OCI-LY3 (cell line): ENCODE data around the gene SLC22A15.

Source experiments
- H2AFZ ChIP-seq: fragments of 200-600, 300-600 bp; shearing (Covaris generic); 2 replicates; pipeline ENCODE4 v1.6.0; 2014; ENCODE audit warnings: antibody characterized with exemption, low read depth, low read length
- H3K27ac ChIP-seq: fragments of 200-600, 300-600 bp; sonication (generic); 2 replicates; pipeline ENCODE4 v1.5.1; 2014; ENCODE audit warnings: mild to moderate bottlenecking, low read length, moderate library complexity, mixed read lengths
- H3K27me3 ChIP-seq: fragments of 200-600, 300-600 bp; sonication (generic); 2 replicates; pipeline ENCODE4 v1.6.1; 2014; ENCODE audit warnings: low read depth, low read length, mixed read lengths
- H3K36me3 ChIP-seq: fragments of 200-600, 300-600 bp; sonication (generic); replicated peaks from 2 replicates; pipeline ENCODE3; 2014; ENCODE audit warnings: low read depth, low read length, mixed read lengths
- H3K4me1 ChIP-seq: fragments of 300-600, 200-600 bp; sonication (generic); 2 replicates; pipeline ENCODE4 v1.6.1; 2014; ENCODE audit warnings: low read length, mixed read lengths
- H3K4me2 ChIP-seq: fragments of 200-600, 300-600 bp; sonication (generic); 2 replicates; pipeline ENCODE4 v1.6.1; 2014; ENCODE audit warnings: low read length, mixed read lengths
- H3K4me3 ChIP-seq: fragments of 300-600, 200-600 bp; sonication (generic); 2 replicates; pipeline ENCODE4 v1.5.1; 2014; ENCODE audit warnings: antibody characterized with exemption, mild to moderate bottlenecking, low read length, moderate library complexity
- H3K79me2 ChIP-seq: fragments of 300-600, 200-600 bp; shearing (Covaris generic); 2 replicates; pipeline ENCODE4 v1.6.1; 2014; ENCODE audit warnings: mild to moderate bottlenecking, low read length, mixed read lengths
- H3K9ac ChIP-seq: fragments of 300-600, 200-600 bp; shearing (Covaris generic); 2 replicates; pipeline ENCODE4 v1.6.0; 2014; ENCODE audit warnings: mild to moderate bottlenecking, low read length, moderate library complexity
- H3K9me3 ChIP-seq: fragments of 200-600, 300-600 bp; shearing (Covaris generic); 2 replicates; pipeline ENCODE4 v1.6.1; 2014; ENCODE audit warnings: low read length, mixed read lengths; ENCODE audit not compliant: insufficient read depth
- H4K20me1 ChIP-seq: fragments of 200-600, 300-600 bp; sonication (generic); 2 replicates; pipeline ENCODE4 v1.6.1; 2016; ENCODE audit warnings: low read length, mixed read lengths; ENCODE audit not compliant: insufficient read depth
- EZH2phosphoT487 ChIP-seq: fragments of 200-600 bp; shearing (Covaris generic); IDR thresholded peaks from 2 replicates; pipeline ENCODE4 v1.6.1; 2018; ENCODE audit warnings: antibody characterized with exemption, mixed run types, low read depth
- TF ChIP-seq, protein P1 (sequence below): fragments of 200-600, 300-600 bp; sonication (generic); IDR thresholded peaks from 2 replicates; pipeline ENCODE4 v1.5.1; 2014; ENCODE audit warnings: antibody characterized with exemption, low read length, low read depth

The SLC22A15 gene

DNA sequence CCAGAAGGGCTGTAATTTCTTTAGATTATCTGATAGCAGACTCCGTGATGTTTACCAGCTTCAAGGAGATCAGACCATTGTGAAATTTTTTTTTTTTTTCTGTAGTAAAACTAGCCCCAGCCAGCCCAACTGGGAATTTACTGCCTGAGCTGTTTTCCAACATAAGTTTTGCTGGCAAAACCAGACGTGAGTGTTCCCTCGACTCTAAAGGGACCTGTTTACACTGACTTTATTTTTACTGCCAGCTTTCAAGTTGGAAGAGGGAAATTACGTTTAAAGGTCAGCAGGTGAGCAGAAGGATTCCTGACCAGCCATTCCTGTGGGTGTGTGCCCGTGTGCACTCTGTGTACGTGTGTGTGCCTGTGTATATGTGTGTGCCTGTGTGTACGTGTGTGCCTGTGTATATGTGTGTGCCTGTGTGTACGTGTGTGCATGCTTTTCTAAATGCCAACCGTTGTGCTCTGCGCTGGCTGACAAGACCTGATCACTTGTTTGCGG, 135.3 kb downstream of the SLC22A15 start:
- H3K9me3 ChIP-seq = no peaks in the 10 kb centered on the region

DNA sequence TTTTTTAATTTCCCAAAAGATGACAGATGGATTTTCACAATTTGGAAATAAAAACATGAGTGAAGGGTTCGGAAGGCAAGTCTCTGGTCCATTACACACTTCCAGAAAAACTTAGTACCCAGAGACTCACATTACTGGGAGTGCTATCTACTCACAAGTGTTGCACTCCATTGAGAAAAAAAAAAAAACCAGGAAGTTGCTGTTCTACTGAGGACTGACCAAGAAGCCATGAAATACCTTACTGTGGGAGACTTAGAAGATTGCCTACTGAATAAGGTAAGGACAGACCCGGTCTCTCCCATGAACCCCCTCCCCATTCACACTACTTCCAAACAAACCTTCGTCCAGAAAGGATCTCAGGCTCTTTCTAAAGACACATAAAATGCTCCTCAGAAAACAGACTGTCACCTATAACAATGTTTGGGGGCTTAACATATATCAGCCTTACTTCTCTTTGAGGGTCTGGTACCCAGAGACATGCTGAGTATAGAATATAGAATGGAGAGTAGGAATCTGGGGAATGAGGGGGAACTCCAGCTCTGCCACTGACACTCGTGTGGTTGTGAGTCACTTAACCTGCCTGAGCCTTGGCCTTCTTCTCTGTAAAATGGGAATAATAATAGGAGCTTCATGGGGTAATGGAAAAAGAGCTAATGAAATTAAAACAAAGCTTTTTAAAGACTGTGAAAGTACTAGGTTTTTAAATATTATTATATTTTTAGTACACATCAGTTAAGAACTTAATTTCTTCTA, 136.3 kb downstream of the SLC22A15 start:
- no peak overlapping the region for H2AFZ ChIP-seq
- H3K9me3 ChIP-seq = no peaks in the 10 kb centered on the region
- H3K9ac ChIP-seq = no peak overlapping the region
- no peak overlapping the region for H3K4me3 ChIP-seq
- H3K79me2 ChIP-seq = no peaks in the 10 kb centered on the region
- H3K27me3 ChIP-seq = 0 out of 2 replicates have a peak, but pooled peaks cover 3% of the 10 kb centered on the region
- no peak overlapping the region for H3K27ac ChIP-seq
- TF ChIP-seq EZH2phosphoT487 = no peak
- TF ChIP-seq, protein P1, sequence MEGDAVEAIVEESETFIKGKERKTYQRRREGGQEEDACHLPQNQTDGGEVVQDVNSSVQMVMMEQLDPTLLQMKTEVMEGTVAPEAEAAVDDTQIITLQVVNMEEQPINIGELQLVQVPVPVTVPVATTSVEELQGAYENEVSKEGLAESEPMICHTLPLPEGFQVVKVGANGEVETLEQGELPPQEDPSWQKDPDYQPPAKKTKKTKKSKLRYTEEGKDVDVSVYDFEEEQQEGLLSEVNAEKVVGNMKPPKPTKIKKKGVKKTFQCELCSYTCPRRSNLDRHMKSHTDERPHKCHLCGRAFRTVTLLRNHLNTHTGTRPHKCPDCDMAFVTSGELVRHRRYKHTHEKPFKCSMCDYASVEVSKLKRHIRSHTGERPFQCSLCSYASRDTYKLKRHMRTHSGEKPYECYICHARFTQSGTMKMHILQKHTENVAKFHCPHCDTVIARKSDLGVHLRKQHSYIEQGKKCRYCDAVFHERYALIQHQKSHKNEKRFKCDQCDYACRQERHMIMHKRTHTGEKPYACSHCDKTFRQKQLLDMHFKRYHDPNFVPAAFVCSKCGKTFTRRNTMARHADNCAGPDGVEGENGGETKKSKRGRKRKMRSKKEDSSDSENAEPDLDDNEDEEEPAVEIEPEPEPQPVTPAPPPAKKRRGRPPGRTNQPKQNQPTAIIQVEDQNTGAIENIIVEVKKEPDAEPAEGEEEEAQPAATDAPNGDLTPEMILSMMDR = no peak
- H3K4me1 ChIP-seq = peaks cover 26% of the 10 kb centered on the region
- H3K36me3 ChIP-seq = no peaks in the 10 kb centered on the region
- H3K4me2 ChIP-seq = no peak overlapping the region
- H4K20me1 ChIP-seq = no peaks in the 10 kb centered on the region

More for the DNA sequence above, 135.3 kb downstream of the SLC22A15 start:
- H3K4me2 ChIP-seq = peak overlapping the region; percentile 80
- TF ChIP-seq EZH2phosphoT487 = no peak
- TF ChIP-seq, protein P1 = no peak
- no peaks in the 10 kb centered on the region for H3K79me2 ChIP-seq
- no peak overlapping the region for H3K27ac ChIP-seq
- H3K27me3 ChIP-seq = 0 out of 2 replicates have a peak, but pooled peaks cover 3% of the 10 kb centered on the region
- no peaks in the 10 kb centered on the region for H4K20me1 ChIP-seq
- H3K9ac ChIP-seq = 0 out of 2 replicates have a peak overlapping the region, but pooled peaks have one; percentile 8
- peaks cover 26% of the 10 kb centered on the region for H3K4me1 ChIP-seq
- H2AFZ ChIP-seq = no peak overlapping the region
- H3K4me3 ChIP-seq = peak overlapping the region; percentile 67
- H3K36me3 ChIP-seq = no peaks in the 10 kb centered on the region

DNA sequence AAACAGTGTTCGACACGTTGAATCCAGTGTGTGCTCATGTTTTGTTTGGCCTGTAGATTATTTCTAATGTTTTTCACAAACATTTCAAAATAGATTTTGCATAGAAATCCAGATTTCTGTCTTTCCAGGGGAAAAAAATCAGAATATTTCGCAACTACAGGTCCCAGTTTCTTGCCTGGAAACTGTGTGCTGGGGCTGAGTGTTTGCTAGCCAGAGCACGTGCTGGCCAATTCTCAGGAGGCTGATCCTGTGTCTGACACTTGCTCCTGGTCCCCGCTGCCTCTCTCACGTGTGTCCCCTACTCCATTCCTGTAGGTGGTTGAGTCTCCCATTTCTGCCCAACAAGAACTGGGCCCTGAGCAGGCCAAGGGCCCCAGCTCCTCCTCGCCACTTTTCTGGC, 137.3 kb downstream of the SLC22A15 start:
- Histone ChIP-seq H3K79me2 (no peaks in the 10 kb centered on the region), H3K27ac (no peak overlapping the region), H3K36me3 (no peaks in the 10 kb centered on the region), H3K9ac (no peak overlapping the region), H4K20me1 (no peaks in the 10 kb centered on the region), H3K27me3 (0 out of 2 replicates have a peak, but pooled peaks cover 3% of the 10 kb centered on the region), H3K4me1 (peaks cover 26% of the 10 kb centered on the region), H3K9me3 (no peaks in the 10 kb centered on the region), H2AFZ (no peak overlapping the region), H3K4me3 (no peak overlapping the region), H3K4me2 (no peak overlapping the region)
- TF ChIP-seq EZH2phosphoT487 = no peak
- TF ChIP-seq, protein P1 = no peak

DNA sequence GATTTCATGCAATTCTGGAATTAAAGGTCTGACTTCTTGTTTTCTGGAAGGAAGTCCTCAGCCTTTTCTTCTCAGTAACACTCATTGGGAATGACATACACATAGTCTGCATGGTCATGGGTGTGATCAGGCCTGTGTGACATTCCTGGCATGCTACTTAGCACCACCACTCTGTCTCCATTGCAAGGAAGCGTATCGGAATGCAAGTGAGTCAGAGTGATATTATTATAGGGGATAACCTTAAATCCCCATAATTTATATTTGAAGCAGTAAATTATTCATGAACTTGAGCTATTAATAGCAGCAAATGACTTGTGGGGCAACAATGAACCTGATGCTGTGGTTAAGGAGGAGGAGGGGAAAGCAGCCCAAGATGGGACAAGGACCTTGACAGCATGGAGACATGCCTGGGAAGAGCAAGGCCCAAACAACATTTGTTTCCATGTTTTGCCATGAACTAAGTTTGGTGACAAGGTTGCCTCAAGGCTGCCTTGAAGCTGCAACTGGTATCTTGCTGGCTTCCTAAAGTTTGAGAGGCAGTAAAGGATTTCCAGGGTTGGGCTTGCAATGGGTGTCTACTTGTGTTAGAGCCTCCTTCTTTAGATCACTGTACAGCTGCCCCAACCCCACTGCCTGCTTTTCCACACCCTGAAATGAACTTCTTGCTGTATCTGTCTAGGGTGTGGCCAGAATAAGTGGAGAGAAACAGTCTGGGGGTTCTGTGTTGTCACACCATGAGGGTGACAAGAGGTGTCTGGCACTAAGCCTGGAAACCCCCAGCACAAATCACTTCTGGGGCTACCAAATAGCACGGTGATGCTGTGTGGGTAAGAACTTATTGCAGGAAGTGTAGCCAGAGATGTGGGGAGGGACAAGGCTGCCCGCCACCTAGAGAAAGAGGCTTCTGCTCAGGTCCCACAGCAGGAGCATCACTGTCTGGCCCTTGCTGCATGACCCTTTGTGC, 139.4 kb downstream of the SLC22A15 start:
- TF ChIP-seq, protein P1 = no peak
- no peak for TF ChIP-seq EZH2phosphoT487
- H3K79me2 ChIP-seq = no peaks in the 10 kb centered on the region

More for the DNA sequence above, 139.4 kb downstream of the SLC22A15 start:
- Histone ChIP-seq H4K20me1 (no peaks in the 10 kb centered on the region), H3K4me1 (peaks cover 13% of the 10 kb centered on the region), H3K27ac (no peak overlapping the region), H3K4me2 (no peak overlapping the region), H3K4me3 (no peak overlapping the region), H3K9ac (no peak overlapping the region), H2AFZ (no peak overlapping the region), H3K27me3 (0 out of 2 replicates have a peak, but pooled peaks cover 3% of the 10 kb centered on the region), H3K36me3 (no peaks in the 10 kb centered on the region), H3K9me3 (no peaks in the 10 kb centered on the region)
